NB4 (cell line): Measurements from ENCODE around the gene NSG1.

ENCODE experiments used
- DNase-seq: peaks from one replicate; pipeline ENCODE4 v3.0.0; 2010; ENCODE audit warnings: low read depth
- H3K4me3 ChIP-seq: one replicate; pipeline ENCODE4 v1.5.1; 2011; ENCODE audit warnings: mild to moderate bottlenecking, low read depth, low read length, moderate library complexity
- CTCF ChIP-seq: IDR thresholded peaks from one replicate; pipeline ENCODE4 v1.5.1; 2012; ENCODE audit warnings: low read depth, low read length
- MAX ChIP-seq: IDR thresholded peaks from 2 replicates; pipeline ENCODE4 v1.6.1; 2011; ENCODE audit warnings: low read depth, low read length
- MYC ChIP-seq: IDR thresholded peaks from 2 replicates; pipeline ENCODE4 v1.6.1; 2011; ENCODE audit warnings: low read depth, low read length
- POLR2A ChIP-seq: IDR thresholded peaks from 2 replicates; pipeline ENCODE4 v1.6.1; 2011; ENCODE audit warnings: mild to moderate bottlenecking; ENCODE audit not compliant: insufficient read length; ENCODE audit errors: extremely low read depth

Gene NSG1

DNA sequence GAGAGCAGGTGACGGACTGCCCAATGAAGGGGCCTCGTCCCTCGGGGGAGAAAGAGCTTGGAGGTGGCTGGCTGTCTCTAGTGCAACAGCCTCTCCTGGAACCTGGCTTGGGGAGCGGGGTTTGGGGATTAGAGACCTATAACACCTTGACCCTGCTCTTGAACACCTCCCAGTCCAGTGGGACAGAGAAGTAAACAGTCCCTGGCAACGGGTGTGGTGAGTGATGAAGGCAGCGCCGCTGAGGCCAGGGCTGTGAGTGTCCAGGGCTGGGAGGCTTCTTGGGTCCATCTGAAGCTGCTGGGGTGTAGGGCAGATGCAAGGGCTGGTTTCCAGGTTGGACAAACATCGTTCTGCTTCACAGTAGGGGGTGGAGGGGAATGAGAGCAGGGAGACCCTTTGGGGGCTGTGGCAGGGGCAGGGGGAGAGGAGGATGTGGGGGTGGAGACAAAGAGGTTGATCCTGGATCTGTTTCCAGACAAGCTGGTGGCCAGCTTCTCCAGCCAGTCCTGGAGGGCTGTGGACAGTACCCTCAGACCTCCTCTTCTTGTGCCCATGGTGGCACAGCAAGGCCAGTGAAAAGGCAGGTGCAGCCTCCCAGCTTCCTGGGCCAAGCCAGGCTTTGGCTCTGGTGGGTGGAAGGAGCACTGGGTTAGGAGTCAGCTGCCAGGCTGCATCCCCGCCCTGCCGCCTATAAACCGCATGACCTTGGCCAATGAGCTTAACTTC is 3.8 kb downstream of the NSG1 start:
- no peak for DNase-seq
- TF ChIP-seq POLR2A (no peak), MYC (no peak), MAX (no peak), CTCF (no peak)
- H3K4me3 ChIP-seq, result no peak overlapping the region

GRCh38 chr4:4391866-4392265 is 5.0 kb downstream of the NSG1 start:
- TF ChIP-seq CTCF (no peak), POLR2A (no peak)
- H3K4me3 ChIP-seq, result no peak overlapping the region
- DNase-seq, result no peak

- H3K4me3 ChIP-seq, result no peak overlapping the region
- peak; percentile 64 for DNase-seq
- TF ChIP-seq POLR2A (no peak), MYC (no peak), MAX (no peak), CTCF (no peak)
Observed at GRCh38 chr4:4392501-4393183, 5.7 kb downstream of the NSG1 start.

GRCh38 chr4:4394644-4395043 is 7.7 kb downstream of the NSG1 start:
- TF ChIP-seq MYC (no peak), POLR2A (no peak), MAX (no peak), CTCF (no peak)
- no peak for DNase-seq

GRCh38 chr4:4395371-4395770 is 8.5 kb downstream of the NSG1 start:
- DNase-seq, result no peak
- TF ChIP-seq MAX, result no peak
- no peak for TF ChIP-seq CTCF
- no peak for TF ChIP-seq POLR2A
- TF ChIP-seq MYC, result no peak
- H3K4me3 ChIP-seq, result no peak overlapping the region

More at GRCh38 chr4:4394644-4395043, 7.7 kb downstream of the NSG1 start:
- H3K4me3 ChIP-seq, result no peak overlapping the region
